ENCODE measurements around the gene IGSF23. TPM values are rescaled to one million over a fixed set of nuclear protein-coding genes. Genes with fewer than 3 reads are reported as not detected.

The IGSF23 gene
- total RNA-seq, 1 experiment from 2014 or later = not detected

DNA sequence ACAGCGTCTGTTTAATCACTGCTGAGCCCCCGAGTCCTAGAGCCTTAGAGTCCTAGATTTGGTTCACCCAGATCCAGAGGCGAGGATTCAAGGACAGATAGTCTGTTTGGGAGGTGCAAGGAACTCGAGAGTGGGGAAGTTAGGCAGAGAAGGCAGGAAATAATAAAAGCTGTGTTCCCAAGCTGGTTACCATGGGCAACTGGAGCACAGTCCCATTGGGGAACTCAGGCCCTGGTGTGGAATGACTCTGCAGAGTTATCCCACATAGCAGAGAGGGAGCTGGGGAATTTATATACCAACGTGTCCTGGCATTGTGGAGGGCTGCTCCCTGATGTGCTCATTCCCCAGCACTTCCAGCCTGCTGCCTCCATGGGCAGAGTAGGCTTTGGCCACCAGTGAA, 9.7 kb downstream of the IGSF23 start:
- Mint-ChIP-seq H3K36me3 (ENCODE audit: insufficient read depth in 1 of 3, low read depth in 3 of 3) (peaks cover 0 to 6% (median 0%) of the 10 kb centered on the region in 3 experiments; a peak in 2 of 7 replicates), H3K9me3 (no peaks in the 10 kb centered on the region), H3K27ac (peak overlapping the region in 1 of 3 experiments; percentile 0; a peak in 1 of 7 replicates), H3K4me3 (no peak overlapping the region; a peak in 1 of 5 replicates), H3K4me1 (peaks cover 0 to 4% of the 10 kb centered on the region in 2 experiments; a peak in 1 of 4 replicates), H3K27me3 (ENCODE audit: low read depth) (peaks cover 2% of the 10 kb centered on the region)
- H2AFZ ChIP-seq (ENCODE audit: low read length) = no peak overlapping the region
- H3K9me3 ChIP-seq (ENCODE audit: control insufficient read depth, low read depth, low read length) = no peaks in the 10 kb centered on the region
- no peak overlapping the region for H2BK12ac ChIP-seq (ENCODE audit: insufficient read length, low read depth, low read length)
- no peak overlapping the region for H3K4ac ChIP-seq (ENCODE audit: low read depth, low read length)
- H2BK120ac ChIP-seq (ENCODE audit: low read depth, low read length, poor library complexity, severe bottlenecking) = no peak overlapping the region
- no peaks in the 10 kb centered on the region for H3K79me1 ChIP-seq (ENCODE audit: insufficient read depth, low read depth, low read length, poor library complexity, severe bottlenecking)
- DNase-seq = no peak
- no peak overlapping the region; the same call in 1 of the 2 replicates for H3K14ac ChIP-seq (ENCODE audit: insufficient read depth, low read length)
- no peak overlapping the region for H3K4me2 ChIP-seq (ENCODE audit: insufficient read depth, insufficient read length, low read length)
- no peak overlapping the region for H4K5ac ChIP-seq (ENCODE audit: insufficient read length, low read depth, low read length)
- no peaks in the 10 kb centered on the region for H3K4me1 ChIP-seq (ENCODE audit: insufficient read depth, low read length)
- no peaks in the 10 kb centered on the region for H3K79me2 ChIP-seq (ENCODE audit: insufficient read depth, low read length)
- no CpG with 5 or more reads among the region's 5 CpGs for WGBS (ENCODE audit: extremely low coverage, insufficient read length, low lambda C conversion rate)
- no peak overlapping the region for H2BK15ac ChIP-seq (ENCODE audit: low read depth, low read length)
- no peaks in the 10 kb centered on the region for H3K27me3 ChIP-seq (ENCODE audit: insufficient read depth, low read length)
- TF ChIP-seq, protein P1, sequence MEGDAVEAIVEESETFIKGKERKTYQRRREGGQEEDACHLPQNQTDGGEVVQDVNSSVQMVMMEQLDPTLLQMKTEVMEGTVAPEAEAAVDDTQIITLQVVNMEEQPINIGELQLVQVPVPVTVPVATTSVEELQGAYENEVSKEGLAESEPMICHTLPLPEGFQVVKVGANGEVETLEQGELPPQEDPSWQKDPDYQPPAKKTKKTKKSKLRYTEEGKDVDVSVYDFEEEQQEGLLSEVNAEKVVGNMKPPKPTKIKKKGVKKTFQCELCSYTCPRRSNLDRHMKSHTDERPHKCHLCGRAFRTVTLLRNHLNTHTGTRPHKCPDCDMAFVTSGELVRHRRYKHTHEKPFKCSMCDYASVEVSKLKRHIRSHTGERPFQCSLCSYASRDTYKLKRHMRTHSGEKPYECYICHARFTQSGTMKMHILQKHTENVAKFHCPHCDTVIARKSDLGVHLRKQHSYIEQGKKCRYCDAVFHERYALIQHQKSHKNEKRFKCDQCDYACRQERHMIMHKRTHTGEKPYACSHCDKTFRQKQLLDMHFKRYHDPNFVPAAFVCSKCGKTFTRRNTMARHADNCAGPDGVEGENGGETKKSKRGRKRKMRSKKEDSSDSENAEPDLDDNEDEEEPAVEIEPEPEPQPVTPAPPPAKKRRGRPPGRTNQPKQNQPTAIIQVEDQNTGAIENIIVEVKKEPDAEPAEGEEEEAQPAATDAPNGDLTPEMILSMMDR (conservative IDR thresholded peaks at IDR 0.05) = no peak
- no peak overlapping the region for H2AK5ac ChIP-seq (ENCODE audit: insufficient read length, low read length)
- no peak overlapping the region for H3K27ac ChIP-seq (ENCODE audit: insufficient read length, low read depth, low read length)
- no peak overlapping the region for H3T11ph ChIP-seq (ENCODE audit: low read length)
- H3K23ac ChIP-seq (ENCODE audit: insufficient read length, low read depth, low read length) = no peak overlapping the region
- H3K18ac ChIP-seq (ENCODE audit: insufficient read length, low read depth, low read length) = no peak overlapping the region
- H2BK5ac ChIP-seq (ENCODE audit: insufficient read length, low read length) = no peak overlapping the region
- no peak overlapping the region for H3K56ac ChIP-seq (ENCODE audit: insufficient read length, low read depth, low read length)
- H4K8ac ChIP-seq (replicated peaks; ENCODE audit: insufficient read length, low read depth, low read length) = no peak overlapping the region
- H2BK20ac ChIP-seq (ENCODE audit: low read depth, low read length, poor library complexity, severe bottlenecking) = no peak overlapping the region
- H3K23me2 ChIP-seq (ENCODE audit: insufficient read length, low read depth, low read length, poor library complexity, severe bottlenecking) = no peaks in the 10 kb centered on the region
- no peak overlapping the region for H3K9ac ChIP-seq (ENCODE audit: extremely low read depth, insufficient read length, low read length)
- H4K20me1 ChIP-seq (ENCODE audit: control insufficient read depth, insufficient read depth, insufficient read length) = no peaks in the 10 kb centered on the region
- no peak overlapping the region for H4K91ac ChIP-seq (ENCODE audit: insufficient read length, low read depth, low read length)

Measured in H9 (cell line).